Urinary bladder (tissue), 4 donors: ENCODE results near the gene ZDHHC14. TPM values are rescaled to one million over a fixed set of nuclear protein-coding genes. Genes with fewer than 3 reads are reported as not detected.

Experiments used
- DNase-seq: peaks from one replicate; pipeline ENCODE4 v3.0.0-alpha.2; 2015; ENCODE audit errors: extremely low spot score
- H3K27ac ChIP-seq: one replicate; pipeline ENCODE4 v1.5.1; 2013; ENCODE audit warnings: low read depth, mild to moderate bottlenecking, moderate library complexity
- H3K36me3 ChIP-seq: one replicate; pipeline ENCODE4 v1.6.1; 2013; ENCODE audit warnings: mild to moderate bottlenecking, moderate library complexity; ENCODE audit not compliant: insufficient read depth
- H3K4me1 ChIP-seq: one replicate; pipeline ENCODE4 v1.6.1; 2013; ENCODE audit warnings: mild to moderate bottlenecking, moderate library complexity; ENCODE audit not compliant: insufficient read depth
- H3K4me3 ChIP-seq: one replicate; pipeline ENCODE4 v1.5.1; 2013; ENCODE audit warnings: low read depth, low read length
- WGBS: extraction: QIAGEN DNeasy Blood & Tissue Kit; methylation state at CpG from one replicate; pipeline ENCODE4 v1.1.7; 2013; 5-methylcytosine and 5-hydroxymethylcytosine counted together
- polyA plus RNA-seq: library from polyadenylated mRNA; stranded (reverse); fragments of 200-250 nt; gene quantifications from one replicate; pipeline ENCODE4 v1.2.3, GENCODE V29; 2013
- total RNA-seq: library from RNA; depleted of rRNA; stranded (reverse); fragments of >200 nt; gene quantifications from one replicate; pipeline ENCODE4 v1.2.3, GENCODE V29; 2014
- donor health status: healthy with polysubstance abuse.
- donor health status: healthy.

ZDHHC14 gene
- total and polyA plus RNA-seq, 2 donors: 9.6 to 10.2 TPM

DNA sequence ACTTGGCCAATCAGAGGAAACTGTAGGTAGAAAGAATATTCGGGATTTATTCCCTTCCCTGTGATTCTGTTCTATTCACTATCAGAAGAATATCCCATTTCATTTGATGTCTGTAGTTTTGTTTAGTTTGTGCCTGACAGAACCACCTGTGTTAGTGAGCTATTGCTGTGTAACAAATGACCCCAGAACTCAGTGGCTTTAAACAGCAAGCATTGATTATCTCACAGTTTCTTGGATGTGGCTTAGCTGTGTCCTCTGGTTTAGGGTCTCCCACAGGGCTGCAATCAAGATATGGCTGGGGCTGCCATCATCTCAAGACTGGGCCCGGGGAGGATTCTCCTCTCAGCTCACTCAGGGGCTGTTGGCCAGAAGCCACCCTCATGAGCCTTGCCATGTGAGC lies 143.7 kb downstream of the ZDHHC14 start:
- Histone ChIP-seq H3K27ac (no peak overlapping the region), H3K4me3 (no peak overlapping the region), H3K36me3 (no peaks in the 10 kb centered on the region), H3K4me1 (no peaks in the 10 kb centered on the region)
- no peak for DNase-seq
- 96% methylated on average over 2 of the region's 2 CpGs for WGBS

DNA sequence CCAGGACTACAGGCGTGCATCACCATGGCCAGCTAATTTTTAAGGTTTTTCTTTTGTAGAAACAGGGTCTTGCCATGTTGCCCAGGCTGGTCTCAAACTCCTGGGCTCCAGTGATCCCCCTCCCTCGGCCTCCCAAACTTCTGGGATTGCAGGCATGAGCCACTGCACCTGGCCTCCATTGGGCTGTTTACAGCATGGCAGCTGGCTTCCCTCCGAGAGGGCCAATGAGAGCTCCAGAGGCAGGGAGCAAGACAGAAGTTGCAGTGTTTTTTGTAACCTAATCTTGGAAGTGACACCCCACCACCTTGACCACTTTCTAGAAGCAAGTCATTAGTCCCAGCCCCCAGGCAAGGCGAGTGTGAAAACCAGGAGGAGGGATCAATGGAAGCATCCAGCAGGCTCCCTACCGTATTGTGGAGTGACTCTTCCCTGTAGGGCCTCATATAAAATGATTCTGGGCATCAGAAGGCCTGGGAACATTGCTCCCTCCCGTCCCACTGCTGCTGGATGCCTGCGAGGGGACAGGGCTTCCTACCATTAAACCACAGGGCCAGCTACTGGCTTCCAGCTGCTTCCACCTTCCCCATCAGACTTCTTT lies 144.4 kb downstream of the ZDHHC14 start:
- no peaks in the 10 kb centered on the region for H3K36me3 ChIP-seq
- no peak overlapping the region for H3K4me3 ChIP-seq
- H3K4me1 ChIP-seq: no peaks in the 10 kb centered on the region
- 90% methylated on average over 7 of the region's 7 CpGs for WGBS
- DNase-seq: no peak
- H3K27ac ChIP-seq: no peak overlapping the region

DNA sequence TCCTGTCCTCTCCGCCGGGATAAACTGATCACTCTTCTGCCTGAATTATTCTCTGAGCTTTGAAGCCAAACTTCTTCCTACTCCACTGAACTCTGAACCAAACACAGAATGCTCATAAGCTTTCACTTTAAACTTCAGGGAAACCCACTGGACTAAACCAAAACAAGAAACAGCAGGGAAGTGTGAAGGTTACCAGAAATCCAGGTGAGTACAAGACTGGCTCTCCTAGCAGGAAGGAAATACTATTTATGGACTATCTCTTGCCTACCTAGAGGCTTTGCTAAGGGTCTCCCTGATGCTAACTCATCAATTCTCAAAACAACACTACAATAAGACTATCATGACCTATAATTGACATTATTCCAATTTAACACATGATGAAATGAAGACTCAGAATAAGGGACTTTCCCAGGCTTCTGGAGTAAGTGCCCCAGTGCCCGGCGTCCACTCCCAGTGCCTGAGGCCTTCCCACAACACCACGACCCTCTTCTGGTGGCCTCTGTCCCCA lies 145.0 kb downstream of the ZDHHC14 start:
- Histone ChIP-seq H3K4me3 (no peak overlapping the region), H3K4me1 (no peaks in the 10 kb centered on the region), H3K36me3 (no peaks in the 10 kb centered on the region), H3K27ac (no peak overlapping the region)
- DNase-seq: no peak
- 68% methylated on average over 5 of the region's 5 CpGs for WGBS

DNA sequence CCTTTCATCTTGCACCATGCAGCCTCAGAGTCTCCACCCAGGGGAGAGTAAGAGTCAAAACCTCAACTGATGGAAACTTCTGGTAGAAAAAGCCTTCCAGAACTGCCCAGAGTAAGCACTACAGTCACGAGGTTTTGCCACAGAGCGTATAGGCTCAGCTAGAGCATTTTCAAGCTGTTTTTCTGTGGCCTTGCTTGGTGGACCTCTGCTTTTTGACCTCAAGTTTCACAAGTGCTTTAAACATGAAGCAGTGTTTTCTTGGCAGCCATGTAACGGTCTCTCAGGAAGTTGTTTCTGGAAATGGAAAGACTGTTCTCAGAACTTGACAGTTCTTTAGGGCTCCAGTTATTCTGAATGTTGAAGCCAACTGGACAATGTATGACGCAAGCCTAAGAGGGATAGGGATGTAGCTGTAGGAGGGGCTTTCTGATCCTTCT lies 146.5 kb downstream of the ZDHHC14 start:
- H3K4me1 ChIP-seq: no peaks in the 10 kb centered on the region
- H3K36me3 ChIP-seq: no peaks in the 10 kb centered on the region
- WGBS: 56% methylated on average over 4 of the region's 4 CpGs
- H3K4me3 ChIP-seq: no peak overlapping the region
- no peak overlapping the region for H3K27ac ChIP-seq
- no peak for DNase-seq

DNA sequence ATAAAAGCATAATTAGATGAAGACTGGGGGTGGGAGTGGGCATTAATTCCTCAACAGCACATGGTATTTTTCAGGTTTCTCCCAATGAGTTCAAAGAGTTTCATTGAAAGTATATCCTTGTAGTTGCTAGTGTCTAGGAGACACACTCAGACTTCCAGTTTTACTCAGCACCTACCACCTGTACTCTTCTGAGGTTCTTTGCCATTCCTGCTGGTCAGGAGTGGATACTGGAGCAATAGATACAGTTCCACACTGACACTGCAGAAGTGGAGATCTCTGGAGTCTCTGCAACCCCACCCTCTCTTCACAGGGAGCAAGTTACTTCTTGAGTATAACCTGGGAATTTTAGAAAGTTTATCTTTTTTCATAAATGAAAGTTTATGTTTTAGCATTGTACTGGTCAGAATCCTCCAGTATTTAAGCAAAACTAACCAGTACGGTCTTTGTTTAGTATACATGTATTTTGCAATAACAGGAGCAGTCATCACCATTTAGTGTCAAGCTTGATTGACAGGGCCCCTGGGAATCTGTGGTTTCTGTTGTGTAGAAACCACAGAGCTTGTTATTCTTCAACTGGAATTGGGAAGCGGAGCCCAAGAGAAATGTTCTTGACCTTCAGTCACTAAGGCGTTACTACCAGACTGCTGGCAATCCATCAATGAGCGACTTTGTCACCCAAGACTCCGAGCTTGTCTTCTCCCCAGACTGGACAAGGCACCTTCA lies 148.1 kb downstream of the ZDHHC14 start:
- no peak for DNase-seq
- no peak overlapping the region for H3K4me3 ChIP-seq
- no peaks in the 10 kb centered on the region for H3K36me3 ChIP-seq
- H3K4me1 ChIP-seq: no peaks in the 10 kb centered on the region
- no peak overlapping the region for H3K27ac ChIP-seq
- WGBS: 91% methylated on average over 5 of the region's 5 CpGs

DNA sequence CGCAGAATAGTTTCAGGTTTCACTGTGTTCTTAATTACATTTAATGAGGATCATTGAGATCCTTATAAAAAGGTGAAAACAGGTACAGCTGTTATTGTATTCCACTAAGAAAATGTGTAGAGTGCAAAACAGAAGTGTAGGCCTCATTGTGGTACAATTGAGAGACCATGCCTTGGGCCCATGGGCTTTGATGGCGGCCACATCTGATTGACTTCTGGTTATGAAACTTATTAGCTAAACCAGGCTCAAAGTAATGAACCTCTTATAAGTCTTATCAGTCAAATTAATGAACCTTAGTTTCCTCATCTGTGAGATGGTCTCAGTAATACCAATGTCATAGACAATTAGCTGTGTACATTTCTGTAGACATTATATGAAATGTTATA lies 148.7 kb downstream of the ZDHHC14 start:
- over 99% methylated on average over 2 of the region's 2 CpGs for WGBS
- H3K36me3 ChIP-seq: no peaks in the 10 kb centered on the region
- DNase-seq: no peak
- no peak overlapping the region for H3K27ac ChIP-seq
- H3K4me1 ChIP-seq: no peaks in the 10 kb centered on the region
- no peak overlapping the region for H3K4me3 ChIP-seq

DNA sequence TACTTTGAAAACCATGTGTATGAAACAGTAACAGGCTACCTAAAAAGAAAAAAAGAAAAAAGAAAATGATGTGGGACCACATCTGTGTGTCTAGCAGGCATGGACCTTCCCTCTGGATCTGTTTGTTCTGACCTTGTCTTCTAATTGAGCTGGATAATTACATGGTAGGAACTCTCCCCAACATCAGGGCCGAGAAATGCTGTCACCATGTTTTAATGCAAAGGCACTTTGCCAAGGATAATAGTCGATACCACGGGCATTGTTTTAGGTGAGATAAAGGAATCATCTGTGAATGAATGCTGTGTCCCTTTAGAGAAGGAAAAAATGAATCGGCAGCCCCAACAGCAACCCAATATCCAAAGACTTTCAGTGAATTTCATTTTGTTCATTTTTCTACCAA lies 149.1 kb downstream of the ZDHHC14 start:
- H3K36me3 ChIP-seq: no peaks in the 10 kb centered on the region
- H3K27ac ChIP-seq: no peak overlapping the region
- no peaks in the 10 kb centered on the region for H3K4me1 ChIP-seq
- no peak overlapping the region for H3K4me3 ChIP-seq
- DNase-seq: no peak
- WGBS: 80% methylated on average over 4 of the region's 4 CpGs

DNA sequence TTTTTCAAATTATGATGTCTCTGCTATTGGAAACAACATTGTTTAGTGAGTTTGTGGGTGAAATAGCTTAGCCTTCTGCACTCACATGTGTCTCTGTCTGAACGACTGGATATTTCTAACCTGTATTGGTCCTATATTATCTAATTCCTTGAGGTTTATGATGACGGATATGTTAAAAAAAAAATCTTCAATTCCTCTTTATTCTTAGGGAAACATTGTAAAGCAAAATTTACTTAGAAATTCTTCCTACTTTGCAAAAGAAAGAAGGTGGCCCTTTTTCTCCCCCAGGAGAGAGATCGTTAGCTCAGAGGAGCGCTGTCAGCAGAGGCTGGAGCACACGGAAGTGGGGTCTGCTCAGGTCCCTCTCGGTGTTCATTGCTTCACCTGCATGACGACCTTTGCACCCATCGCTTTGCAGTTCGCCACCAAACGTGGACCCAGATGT lies 149.8 kb downstream of the ZDHHC14 start:
- Histone ChIP-seq H3K4me1 (no peaks in the 10 kb centered on the region), H3K36me3 (no peaks in the 10 kb centered on the region), H3K27ac (no peak overlapping the region), H3K4me3 (no peak overlapping the region)
- no peak for DNase-seq
- 90% methylated on average over 10 of the region's 10 CpGs for WGBS

DNA sequence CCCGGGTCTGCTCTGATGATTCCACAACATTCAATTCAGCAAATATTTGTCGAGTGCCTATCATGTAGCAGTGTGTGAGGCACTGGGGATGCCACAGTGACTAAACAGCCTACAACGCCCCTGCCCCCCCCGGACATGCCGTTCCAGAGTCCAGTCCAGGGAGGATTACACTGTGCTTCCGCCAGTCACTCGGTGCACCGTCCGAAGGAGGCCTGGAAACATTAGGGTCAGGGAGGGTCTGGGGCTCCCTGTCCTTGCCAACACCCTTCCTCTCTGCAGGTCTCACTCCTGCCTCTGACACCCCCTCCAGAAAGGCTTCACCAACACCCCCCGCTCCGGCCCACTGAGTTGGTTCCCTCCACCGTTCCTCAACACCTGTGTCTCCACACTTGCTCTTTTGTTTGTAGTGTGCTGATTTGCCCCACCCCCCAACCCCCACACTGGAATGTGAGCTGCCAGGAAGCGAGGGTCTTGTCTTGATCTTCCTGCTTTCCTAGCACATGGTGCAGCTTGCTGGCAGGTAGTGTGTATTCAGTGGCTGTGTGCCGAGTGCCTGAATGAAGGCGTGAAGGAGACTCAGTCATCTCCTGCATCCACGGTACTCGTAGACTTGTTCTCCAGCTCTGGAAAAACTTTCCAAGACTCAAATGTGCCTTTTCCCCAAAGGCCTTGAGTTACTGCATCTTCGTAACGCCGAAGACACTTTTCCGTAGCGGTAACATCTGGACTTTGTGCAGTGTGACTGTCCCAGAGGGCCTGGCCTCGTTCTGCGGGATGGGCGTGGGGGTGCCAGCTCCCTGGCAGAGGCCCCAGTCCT lies 150.4 kb downstream of the ZDHHC14 start:
- WGBS: 83% methylated on average over 25 of the region's 25 CpGs
- Histone ChIP-seq H3K27ac (no peak overlapping the region), H3K4me3 (no peak overlapping the region), H3K36me3 (no peaks in the 10 kb centered on the region), H3K4me1 (no peaks in the 10 kb centered on the region)
- DNase-seq: no peak

DNA sequence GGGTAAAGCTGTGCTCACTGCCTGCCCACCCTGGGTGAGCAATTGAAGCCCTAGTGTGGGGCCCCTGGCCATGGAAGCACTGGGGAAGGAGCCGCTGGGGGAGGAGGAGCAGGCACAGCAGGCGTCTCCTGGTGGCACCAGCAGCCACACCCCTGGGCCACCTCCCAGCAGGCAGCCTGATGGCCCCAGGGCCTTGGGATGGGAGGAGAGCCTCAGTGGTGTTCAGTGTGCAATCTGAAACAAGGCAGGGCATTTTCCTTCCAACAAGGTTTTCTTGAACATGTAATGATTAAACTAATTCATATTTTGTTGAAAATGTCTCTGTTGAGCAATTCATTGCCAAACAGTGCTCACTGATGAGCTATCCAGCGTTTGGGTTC lies 151.0 kb downstream of the ZDHHC14 start:
- H3K4me3 ChIP-seq: no peak overlapping the region
- no peaks in the 10 kb centered on the region for H3K36me3 ChIP-seq
- 98% methylated on average over 3 of the region's 3 CpGs for WGBS
- no peaks in the 10 kb centered on the region for H3K4me1 ChIP-seq
- no peak for DNase-seq
- H3K27ac ChIP-seq: no peak overlapping the region

DNA sequence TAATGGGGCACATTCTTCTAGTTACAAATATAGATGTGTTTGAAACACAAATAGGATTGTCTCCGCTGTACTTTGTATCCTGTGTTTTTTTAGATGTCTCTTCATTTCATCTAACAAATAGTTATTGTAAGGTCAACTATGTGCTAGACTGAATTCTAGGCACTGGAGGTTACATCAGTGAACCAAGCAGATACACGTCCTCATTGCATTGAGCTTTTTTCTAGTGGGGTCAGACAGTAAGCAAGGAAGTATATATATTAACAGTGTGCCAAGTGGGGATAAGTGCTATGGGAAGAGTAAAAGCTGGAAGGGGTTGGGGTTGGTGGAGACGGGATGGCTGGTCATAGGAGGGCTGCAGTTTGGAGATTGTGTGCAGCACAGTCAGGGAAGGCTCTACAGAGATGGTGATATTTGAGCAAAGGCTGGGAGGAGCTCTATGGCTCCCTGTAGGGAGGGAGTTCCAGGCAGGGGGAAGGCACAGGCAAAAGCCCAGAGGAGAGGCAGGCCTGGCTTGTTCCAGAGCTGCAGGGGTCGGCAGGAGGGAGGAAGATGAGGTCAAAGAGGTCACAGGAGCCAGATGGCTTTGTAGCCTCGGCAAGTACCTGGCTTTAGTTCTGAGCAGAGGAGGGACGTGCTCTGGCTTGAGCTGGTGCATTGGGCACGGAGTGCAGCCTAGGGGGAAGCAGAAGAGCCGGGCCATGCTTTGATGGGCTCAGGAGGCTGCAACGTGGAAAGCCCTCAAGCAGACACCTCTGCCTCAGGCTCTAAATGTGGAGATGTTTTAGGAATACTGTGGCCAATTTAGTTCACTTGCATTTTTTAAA lies 152.3 kb downstream of the ZDHHC14 start:
- WGBS: 74% methylated on average over 9 of the region's 9 CpGs
- Histone ChIP-seq H3K4me1 (no peaks in the 10 kb centered on the region), H3K36me3 (no peaks in the 10 kb centered on the region), H3K4me3 (no peak overlapping the region), H3K27ac (no peak overlapping the region)
- no peak for DNase-seq

DNA sequence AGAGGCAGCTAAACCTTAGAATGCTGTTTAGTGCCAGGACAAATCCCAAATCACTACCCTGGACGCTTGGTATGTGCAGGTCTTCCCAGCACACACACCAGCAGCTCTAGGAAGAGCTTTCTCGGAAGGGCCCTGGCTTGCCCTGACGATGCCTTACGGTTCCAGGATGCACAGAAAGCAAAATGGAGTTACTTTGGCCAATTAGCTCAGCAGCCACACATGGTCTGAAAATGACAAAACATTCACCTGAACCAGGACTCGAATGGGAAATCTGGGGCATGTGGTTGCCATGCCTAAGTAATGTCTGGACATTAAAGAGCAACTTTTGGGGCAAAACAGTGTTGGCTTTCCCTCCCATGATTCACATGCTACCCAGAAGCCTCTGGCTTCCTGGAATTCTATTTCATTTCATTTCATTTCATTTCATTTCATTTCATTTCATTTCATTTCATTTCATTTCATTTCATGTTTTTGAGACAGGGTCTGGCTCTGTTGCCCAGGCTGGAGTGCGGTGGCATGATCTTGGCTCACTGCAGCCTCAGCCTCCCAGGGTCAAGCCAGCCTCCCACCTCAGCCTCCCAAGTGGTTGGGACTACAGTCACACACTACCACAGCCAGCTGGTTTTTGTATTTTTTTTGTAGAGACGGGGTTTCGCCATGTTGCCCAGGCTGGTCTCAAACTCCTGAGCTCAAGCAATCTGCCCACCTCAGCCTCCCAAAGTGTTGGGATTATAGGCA lies 153.3 kb downstream of the ZDHHC14 start:
- no peak for DNase-seq
- H3K36me3 ChIP-seq: no peaks in the 10 kb centered on the region
- H3K4me1 ChIP-seq: no peaks in the 10 kb centered on the region
- H3K4me3 ChIP-seq: no peak overlapping the region
- no peak overlapping the region for H3K27ac ChIP-seq
- 96% methylated on average over 8 of the region's 8 CpGs for WGBS

DNA sequence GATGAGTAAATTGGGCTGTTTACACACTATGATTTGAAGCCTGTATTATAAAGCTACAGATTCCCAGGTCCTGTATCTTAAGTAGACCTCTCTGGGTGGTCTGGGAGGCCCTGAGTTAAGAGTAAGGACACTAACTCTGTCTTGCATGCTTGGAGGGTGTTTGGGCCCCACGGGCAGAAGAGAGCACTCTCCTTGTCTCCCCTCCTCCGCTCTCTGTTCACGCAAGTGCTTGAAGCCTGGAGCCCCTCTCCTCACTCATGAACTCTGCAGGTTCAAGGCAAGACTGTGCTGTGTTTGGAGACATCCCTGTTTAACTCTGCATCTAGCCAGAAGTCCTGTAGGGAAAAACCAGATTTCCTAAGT lies 154.0 kb downstream of the ZDHHC14 start:
- Histone ChIP-seq H3K27ac (no peak overlapping the region), H3K36me3 (no peaks in the 10 kb centered on the region), H3K4me3 (no peak overlapping the region), H3K4me1 (no peaks in the 10 kb centered on the region)
- no peak for DNase-seq
- 84% methylated on average over 3 of the region's 3 CpGs for WGBS
